GM21526 (cell line): Measurements from ENCODE around the gene SLC12A2.

Experiments used
- ATAC-seq: cut with Tn5 transposase; IDR thresholded peaks from one replicate; pipeline ENCODE4 v1.9.1; 2021; ENCODE audit warnings: moderate library complexity; ENCODE audit not compliant: unreplicated experiment, low FRiP score

The SLC12A2 gene

GRCh38 chr5:128156521-128156920 lies 73.0 kb downstream of the SLC12A2 start:
- ATAC-seq, result no peak

DNA sequence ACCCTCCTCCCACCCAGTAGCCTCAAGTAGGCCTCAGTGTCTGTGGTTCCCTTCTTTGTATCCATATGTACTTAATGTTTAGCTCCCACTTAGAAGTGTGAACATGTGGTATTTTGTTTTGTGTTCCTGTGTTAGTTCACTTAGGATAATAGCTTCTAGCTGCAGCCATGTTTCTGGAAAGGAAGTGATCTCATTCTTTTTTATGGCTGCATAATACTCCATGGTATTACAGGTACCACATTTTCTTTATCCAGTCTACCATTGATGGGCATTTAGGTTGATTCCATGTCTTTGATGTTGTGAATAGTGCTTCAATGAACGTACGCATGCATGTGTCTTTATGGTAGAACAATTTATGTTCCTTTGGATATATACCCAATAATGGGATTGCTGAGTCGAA lies 74.8 kb downstream of the SLC12A2 start:
- ATAC-seq, result no peak

- ATAC-seq, result no peak
Measured at GRCh38 chr5:128163991-128164390, 80.4 kb downstream of the SLC12A2 start.

- ATAC-seq, result no peak
Measured at GRCh38 chr5:128169401-128170017, 85.9 kb downstream of the SLC12A2 start.

- ATAC-seq, result no peak
Measured at GRCh38 chr5:128172102-128172501, 88.5 kb downstream of the SLC12A2 start.

DNA sequence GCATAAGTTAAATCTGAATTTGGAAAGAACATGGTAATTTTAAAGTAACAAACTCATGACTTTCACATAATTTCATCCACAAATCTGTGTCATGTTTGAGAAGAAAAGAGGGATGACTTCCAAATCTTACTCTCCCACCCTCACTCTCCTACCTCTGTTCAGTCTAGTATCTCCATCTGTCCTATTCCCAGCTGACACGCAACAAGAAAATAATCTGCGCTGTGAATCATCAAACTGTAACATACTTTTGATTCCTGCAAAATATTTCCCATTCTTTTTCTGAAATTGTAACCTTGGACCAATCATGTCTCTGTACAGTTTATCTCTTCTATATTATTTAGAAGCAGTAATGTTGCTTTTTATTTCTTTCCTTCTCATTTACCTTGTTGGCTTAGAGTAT lies 91.4 kb downstream of the SLC12A2 start:
- ATAC-seq, result no peak

DNA sequence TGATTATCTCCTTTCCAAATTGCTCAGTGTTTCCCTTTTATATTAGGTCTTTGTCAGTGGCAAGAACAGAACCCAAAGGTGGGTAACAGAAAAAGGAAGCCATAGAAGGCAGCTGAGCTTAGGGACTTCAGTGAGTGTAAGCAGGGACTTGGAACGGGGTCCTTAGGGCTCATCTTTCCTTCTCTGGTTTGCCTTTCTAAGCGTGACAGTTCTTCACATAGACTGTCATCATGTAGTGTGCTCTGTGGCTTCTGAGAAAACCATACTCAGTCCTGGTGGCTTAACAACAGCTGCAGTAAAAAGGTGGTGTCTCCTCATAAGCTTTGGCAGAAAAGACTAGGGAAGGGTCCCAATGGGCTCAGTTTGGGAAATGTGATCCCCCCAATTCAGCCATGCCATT lies 108.8 kb downstream of the SLC12A2 start:
- no peak for ATAC-seq

DNA sequence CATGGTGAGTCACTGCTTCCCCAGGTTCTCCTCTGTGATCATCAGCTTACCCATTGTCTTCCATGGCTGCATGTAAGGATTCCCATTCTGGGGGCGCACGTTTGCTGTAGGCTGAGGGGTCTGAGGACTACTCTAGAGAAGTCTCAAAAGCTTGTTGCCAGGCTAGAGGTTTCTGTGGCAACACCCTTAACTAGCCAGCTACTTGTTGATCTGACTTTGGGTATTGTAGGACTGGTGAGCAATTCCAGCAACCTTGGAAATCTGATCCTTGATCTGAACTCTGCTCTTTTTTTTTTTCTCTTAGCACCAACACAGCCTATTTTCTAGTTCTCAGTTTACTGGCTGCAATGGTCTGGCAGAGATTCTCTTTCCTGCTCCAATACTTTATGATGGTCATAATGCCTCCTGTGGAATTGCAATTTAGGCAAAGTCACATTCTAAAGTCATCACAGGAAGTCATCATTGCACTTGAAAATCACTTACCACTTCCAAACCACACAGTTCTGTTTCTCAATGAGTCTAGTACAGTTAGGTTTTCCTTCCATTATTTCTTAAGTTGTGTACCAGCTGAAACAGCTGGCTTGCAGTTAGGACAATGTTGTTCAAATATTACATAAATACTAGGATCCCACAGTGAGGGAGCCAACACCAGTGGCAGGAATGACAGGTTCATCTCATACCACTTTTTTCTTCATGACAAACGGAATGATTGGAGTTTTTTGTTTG lies 110.3 kb downstream of the SLC12A2 start:
- ATAC-seq, result no peak

DNA sequence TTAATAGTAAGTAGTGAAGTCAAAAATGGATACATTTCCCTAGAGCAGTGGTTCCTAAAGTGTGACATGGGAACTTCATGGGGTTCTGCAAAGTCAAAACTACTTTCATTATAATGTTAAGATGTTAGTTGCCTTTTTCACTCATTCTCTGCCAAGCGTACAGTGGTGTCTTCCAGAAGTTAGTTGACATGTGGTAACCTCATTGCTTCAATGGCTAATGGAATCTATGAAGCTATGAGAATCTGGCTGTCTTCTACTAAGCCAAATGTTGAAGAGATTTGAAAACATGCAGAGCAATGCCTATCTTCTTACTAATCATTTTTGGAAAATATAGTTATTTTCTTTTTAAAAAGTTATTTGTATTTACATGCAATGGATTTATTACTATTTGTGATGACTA lies 111.8 kb downstream of the SLC12A2 start:
- ATAC-seq, result no peak

DNA sequence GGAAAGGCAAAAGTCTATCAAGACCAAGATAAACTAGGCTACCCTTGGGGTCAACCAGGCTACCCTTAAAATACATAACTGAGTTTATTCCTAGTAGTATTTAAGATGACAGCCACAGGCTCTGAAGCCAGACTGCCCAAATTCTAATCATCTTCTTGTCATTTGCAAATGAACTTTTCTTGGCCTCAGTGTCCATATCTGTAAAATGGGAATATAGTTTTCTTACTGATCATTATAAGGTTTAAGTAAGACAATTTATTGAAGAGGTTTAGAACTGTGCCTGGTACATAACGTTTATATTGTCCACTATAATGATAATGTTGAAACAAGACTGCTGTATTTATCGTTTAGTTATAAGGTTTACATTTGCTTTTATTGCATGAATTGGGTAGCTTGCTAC lies 112.5 kb downstream of the SLC12A2 start:
- no peak for ATAC-seq

- ATAC-seq, result no peak
Measured at GRCh38 chr5:128196791-128197190, 113.2 kb downstream of the SLC12A2 start.

- peak; percentile 54 for ATAC-seq
Measured at GRCh38 chr5:128197896-128198522, 114.4 kb downstream of the SLC12A2 start.

DNA sequence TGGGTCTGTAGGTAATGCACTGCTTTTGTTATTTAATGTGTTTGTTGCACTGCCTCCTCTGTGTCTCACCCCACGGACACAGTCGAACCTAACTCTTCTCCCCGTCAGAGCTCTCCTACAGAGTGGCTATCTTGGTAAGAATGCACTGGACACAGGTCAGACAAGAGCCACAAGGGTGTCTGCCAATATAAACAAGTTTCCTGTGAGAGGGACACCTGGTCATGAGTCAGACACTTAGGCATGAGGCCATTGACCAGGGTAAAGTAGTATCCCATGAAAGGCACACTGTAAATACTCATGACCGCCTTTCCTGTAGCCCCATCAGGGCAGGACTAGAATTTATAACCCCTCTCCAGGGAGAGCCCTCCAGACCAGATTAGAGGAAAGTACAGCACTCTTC lies 115.5 kb downstream of the SLC12A2 start:
- ATAC-seq, result no peak

DNA sequence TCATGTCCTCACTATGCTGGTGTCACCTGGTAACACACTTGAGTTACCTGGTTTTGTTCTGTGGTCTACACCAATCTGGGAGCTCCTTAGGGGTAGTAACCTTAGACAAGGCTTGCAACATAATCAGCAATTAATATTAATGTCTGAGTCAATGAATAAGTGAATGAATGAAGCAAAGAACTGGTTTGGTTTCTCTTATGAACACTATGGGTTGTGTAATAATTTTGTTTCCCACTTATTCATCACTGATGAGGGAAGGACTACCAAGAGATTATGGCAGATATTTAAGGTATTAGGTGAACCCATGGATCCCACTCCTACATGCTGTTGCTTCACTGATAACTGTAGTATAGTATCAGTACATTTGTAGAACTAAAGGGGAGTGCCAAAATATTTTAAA lies 116.0 kb downstream of the SLC12A2 start:
- no peak for ATAC-seq

DNA sequence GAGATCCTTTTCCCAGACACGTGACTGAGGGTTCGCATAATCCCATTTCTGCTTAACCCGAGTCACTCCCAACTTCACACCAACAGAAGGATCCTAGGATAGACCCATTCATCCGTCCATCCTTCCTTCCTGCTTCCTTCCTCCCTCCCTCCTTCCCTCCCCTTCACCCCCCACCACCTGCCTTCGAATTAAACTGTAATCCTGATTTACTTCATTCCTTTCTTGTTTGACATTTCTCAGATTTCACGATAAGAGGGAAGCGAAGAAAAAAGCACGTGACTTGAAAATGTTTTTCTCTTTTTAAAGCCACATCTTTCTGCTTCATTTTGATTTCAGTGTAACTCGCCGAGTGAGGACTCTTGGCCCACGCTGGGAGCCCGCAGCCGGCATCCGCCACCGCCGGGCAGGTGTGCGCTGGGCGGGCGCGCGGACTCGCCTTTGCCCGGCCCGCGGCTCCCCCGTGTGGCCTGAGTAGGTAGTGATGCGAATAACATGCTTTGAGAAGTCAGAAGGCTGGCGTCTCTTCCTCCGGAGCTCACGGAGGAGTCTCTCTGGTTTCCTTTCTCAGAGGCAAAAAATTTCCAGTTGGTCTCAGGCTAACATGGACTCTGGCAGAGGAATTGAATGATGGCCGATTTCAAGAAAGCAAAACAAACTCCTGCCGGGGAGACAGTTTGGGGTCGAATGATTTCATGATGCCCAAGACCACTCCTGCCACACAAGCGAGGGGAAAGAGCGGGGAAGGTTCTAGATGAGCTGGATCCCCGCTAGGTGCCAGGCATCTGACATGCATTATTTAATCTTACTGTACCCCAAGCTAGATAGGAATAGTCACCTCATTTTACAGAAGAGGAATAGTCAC lies 117.7 kb downstream of the SLC12A2 start:
- peak; percentile 90 for ATAC-seq

DNA sequence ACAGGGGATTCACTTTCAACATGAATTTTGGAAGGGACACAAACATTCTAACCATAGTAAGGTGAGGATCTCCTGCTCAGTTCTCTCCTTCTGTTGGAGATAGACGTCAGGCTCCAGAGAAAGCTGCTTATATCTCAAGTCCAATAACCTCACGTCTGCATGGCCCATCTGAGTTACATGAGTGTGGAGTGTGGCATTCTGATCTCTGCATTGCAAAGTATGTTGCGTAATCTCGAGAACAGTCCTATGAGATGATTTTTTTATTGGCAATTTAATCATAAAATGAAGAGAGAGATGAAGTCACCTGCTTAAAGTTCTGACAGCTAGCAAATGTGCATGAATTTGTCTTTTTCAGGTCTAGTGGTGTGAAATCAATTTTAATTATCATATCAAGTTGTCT lies 118.8 kb downstream of the SLC12A2 start:
- ATAC-seq, result no peak

GRCh38 chr5:128208436-128208835 lies 124.9 kb downstream of the SLC12A2 start:
- ATAC-seq, result no peak

DNA sequence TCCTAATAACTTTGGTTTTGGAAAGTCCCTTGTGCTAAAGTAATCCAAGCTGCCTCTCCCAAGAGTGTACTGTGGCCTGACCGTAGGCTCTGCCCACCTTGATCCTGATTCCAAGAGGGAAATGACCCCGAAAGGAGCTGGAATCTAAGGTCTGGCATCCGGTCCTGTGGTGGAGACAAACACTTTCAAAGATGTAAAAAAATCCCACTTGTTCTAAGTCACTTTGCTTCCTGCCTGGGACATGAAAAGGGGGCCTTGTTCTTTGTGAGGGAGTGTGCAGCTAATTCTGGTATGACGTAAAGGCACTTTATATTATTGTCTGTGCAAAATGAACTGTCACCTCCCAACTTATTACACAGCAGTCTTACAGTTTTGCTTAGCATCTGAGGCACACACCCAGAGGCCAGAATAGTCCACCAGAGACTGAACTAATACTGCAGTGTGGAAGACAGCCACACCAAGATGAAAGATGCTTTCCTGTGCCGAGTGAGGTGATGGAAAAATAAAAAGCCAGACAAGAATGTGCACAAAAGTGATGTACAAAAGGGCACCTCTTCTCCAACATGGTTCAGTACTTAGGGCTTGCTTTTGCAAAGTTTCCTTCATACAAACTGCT lies 128.7 kb downstream of the SLC12A2 start:
- ATAC-seq, result no peak

- peak; percentile 52 for ATAC-seq
Measured at GRCh38 chr5:128213340-128213739, 129.8 kb downstream of the SLC12A2 start.

DNA sequence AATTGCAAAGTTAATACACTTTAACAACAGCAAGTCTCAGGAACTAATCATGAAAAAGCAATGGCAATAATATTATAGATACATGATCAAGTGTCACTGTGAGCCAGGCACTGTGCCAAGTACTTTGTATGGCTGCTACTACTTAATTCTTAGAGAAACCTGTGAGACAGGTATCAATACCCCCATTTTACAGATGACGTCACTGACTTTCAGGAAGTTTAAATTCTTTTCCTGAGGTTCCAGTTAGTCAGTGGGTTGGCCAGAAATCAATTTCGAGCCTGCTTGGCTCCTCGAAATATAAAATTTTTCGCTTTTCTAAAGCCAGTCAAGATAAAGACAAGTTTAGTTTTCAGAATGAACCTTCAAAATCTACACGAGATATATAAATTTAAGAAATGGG lies 130.3 kb downstream of the SLC12A2 start:
- ATAC-seq, result no peak

- ATAC-seq, result no peak
Measured at GRCh38 chr5:128216285-128216684, 132.7 kb downstream of the SLC12A2 start.
